HG03442 (cell line): ENCODE measurements around the gene SMYD3.
"Not testable (repeated sequence)": the region's sequence is repeated elsewhere in the genome, so short reads cannot be mapped to it uniquely, and the experiment has no call there.

Experiments
- ATAC-seq: cut with Tn5 transposase; IDR thresholded peaks from one replicate; pipeline ENCODE4 v1.9.1; 2021; ENCODE audit warnings: mild to moderate bottlenecking, moderate library complexity; ENCODE audit not compliant: unreplicated experiment

The SMYD3 gene

GRCh38 chr1:245827301-245827700 lies 679.8 kb downstream of the SMYD3 start:
- ATAC-seq: no peak

GRCh38 chr1:245825128-245825901 lies 681.8 kb downstream of the SMYD3 start:
- no peak for ATAC-seq

DNA sequence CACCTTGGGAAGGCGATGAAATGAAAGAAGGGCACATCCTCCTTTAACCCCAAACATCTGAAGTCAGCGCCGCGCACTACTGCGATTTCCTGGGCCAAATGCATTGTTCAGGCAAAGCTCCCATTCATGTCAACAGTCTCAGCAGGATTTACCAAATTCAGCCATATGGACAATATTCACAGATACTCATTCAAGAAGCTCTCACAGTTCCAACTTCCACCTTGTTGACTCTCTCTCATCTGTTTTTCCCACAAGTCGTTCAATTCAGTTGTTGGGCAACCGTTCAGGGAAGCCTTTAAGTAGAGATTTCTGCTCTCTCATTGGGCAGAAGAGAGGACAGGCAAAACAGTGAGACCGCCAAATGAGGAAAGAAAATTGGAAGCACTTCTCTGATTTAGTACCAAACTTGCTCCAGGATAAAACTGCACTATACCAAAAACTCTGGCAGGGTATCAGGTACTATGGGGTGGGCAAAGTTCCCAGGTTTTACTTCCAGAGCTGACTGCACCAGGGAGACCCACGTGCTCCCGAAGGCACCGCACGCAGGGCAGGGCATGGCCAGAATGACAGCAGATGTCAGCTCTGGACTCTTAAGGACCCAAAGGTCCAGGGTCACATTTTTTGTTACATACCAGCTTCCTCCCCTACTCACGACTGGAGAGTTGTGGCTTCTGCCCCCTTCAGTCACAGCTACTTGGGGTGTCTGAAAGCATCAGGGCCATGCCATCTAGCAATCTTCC lies 683.5 kb downstream of the SMYD3 start:
- ATAC-seq: no peak

GRCh38 chr1:245822996-245823395 lies 684.1 kb downstream of the SMYD3 start:
- no peak for ATAC-seq

GRCh38 chr1:245818363-245818762 lies 688.7 kb downstream of the SMYD3 start:
- not testable (repeated sequence) for ATAC-seq

GRCh38 chr1:245816496-245816895 lies 690.6 kb downstream of the SMYD3 start:
- ATAC-seq: not testable (repeated sequence)

DNA sequence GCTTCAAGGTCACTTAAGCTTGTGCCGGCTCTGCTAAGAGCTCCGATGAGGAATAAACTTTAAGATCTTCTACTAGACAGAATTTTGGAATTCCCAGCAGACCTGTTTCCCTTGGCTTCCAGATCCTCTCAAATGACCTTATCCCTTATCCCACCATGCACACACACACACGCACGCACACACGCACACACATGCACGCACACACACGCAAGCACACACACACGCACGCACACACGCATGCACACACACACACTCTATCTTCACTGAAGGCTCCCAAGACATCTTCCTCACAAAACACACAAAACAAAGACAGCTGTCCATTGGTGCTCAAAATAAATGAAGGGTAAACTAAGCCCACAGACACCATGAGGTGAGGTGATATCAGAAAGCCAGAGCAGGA lies 692.4 kb downstream of the SMYD3 start:
- no peak for ATAC-seq

DNA sequence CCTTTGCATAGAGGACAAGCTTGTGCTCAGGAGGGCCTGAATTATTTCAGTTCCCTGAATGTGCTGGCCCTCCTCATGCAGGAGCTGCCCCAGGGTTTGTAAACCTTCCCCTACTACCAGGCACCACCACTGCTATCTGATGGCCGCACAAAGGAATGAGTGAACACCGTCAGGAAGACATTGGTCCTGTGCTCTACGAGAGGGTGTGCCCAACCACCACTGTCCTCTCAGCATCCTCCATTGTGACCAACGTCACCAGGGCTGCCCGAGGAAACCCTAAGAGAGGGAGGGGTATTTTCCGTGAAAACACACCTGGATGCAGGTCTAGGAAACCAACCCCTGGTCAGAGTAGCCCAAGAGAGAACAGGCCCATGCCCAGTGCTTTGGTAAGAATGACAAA lies 694.8 kb downstream of the SMYD3 start:
- no peak for ATAC-seq

DNA sequence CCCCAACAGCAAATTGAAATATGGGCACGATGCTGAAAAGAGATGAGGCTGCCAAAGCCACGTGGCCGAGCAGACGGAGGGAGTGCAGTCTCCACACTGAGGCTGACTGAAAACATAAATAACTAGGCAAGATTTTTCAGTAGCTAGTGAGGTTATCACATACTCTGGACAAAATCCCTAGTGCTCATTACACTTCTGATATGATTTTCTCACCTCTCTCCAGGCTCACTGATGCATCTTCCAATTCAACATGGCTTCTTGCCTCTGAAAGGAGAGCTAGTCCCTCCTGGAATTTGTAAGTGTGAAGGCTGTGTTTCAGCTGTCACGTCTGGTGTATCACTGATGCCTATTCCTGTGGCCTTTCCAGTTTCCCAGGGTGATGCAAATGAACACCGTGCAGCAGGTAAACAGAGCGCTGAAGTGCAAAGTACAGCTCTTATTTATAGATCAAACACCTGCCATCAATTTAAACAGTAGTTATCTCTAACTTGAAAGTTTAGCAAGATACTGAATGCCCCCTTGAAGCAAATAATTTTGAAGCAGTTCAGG lies 696.2 kb downstream of the SMYD3 start:
- ATAC-seq: no peak

DNA sequence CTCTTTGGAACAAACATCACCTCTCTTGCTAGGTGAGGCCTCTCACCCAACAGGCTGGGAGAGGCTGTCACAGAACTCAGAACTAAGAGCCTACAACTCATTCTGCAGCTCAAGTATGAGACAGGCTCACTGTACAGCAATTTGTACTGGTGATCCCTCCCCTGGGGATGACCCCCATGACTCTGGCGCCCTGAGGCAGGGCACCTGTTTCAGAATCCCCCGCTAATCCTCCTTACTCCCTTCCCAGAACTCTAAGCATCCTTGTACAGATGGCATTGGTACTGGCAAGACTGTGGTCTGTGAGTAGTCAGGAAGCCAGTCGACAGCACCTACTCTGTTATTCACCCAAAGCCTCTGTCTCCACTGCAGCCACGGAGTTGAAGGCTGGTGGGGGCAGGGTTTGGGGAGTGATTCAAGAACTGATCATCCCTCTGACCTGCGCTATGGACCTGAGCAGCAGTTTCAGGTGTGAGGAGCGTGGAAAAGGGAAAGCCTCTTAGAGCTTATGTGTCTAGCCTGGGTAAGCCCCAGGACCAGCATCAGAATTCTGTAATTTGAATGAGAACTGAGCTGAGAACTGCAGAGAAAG lies 696.8 kb downstream of the SMYD3 start:
- no peak for ATAC-seq

GRCh38 chr1:245809361-245809760 lies 697.7 kb downstream of the SMYD3 start:
- ATAC-seq: no peak

GRCh38 chr1:245807954-245808719 lies 698.9 kb downstream of the SMYD3 start:
- ATAC-seq: no peak

DNA sequence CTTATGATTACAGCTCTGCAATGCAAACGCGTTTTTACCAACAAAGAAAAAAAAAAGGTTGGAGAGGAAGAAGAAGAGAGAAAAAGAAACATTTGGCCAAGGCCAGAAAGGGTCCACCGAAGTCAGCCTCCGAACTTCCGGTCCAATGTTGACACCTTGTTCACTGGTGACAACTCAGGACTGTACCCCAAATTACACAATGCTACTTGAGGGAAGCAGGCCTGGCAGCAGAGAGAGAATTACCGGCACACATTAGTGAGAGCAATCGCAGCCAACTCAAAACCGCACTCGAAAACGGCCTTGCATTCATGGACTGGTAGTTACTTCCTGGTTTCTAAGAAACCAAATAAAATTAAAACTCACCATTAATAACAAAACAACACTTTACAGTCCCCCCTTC lies 699.8 kb downstream of the SMYD3 start:
- peak; percentile 75 for ATAC-seq

- no peak for ATAC-seq
Observed at GRCh38 chr1:245805532-245805931, 701.5 kb downstream of the SMYD3 start.

- no peak for ATAC-seq
Observed at GRCh38 chr1:245804696-245805095, 702.4 kb downstream of the SMYD3 start.

- ATAC-seq: no peak
Observed at GRCh38 chr1:245803666-245804037, 703.4 kb downstream of the SMYD3 start.

DNA sequence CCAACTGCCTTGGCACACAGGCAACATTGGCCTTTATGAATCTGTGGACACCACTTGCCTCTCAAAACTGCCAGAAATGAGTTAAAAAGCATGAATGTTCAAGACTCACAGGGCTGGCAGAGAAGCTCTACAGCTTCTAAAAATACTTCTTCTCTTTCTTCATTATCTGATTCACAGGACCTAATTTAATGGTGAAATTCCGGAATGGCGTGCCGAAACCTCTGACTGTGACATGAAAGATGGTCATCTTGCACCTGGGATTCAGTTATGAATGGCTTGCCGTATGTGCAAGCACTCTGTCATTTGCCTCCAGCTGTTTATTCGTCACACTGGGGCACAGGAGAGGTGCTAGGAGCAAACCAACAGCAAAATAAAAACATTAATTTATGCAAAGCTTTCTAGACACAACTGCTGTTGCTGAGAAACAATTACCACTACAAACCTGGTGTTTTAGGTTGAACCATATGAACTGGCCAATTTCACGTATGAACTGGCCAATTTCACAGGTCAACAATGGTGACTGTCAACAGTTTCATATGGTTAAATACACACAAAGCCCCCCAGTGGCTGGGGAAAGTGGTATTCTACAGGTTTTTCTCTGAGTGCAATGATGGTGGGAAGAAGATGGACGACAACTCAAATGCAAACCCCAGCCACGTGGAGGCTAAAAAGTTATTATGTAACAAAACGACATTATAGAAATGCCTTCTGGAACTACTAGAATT lies 704.0 kb downstream of the SMYD3 start:
- no peak for ATAC-seq

- no peak for ATAC-seq
Observed at GRCh38 chr1:245800901-245801605, 706.0 kb downstream of the SMYD3 start.

GRCh38 chr1:245798349-245798711 lies 708.7 kb downstream of the SMYD3 start:
- no peak for ATAC-seq
